Endodermal cell (in vitro differentiated cells): ENCODE data around the gene CACNA1D. TPM values are rescaled to one million over a fixed set of nuclear protein-coding genes. Genes with fewer than 3 reads are reported as not detected.

Experiments used
- DNase-seq: peaks from one replicate; pipeline ENCODE4 v3.0.0-alpha.2; 2017
- H3K27ac ChIP-seq: 2 replicates; pipeline ENCODE4 v1.5.1; 2013; ENCODE audit warnings: mild to moderate bottlenecking, low read depth, low read length, moderate library complexity
- H3K27me3 ChIP-seq: 2 replicates; pipeline ENCODE4 v1.6.1; 2013; ENCODE audit warnings: mild to moderate bottlenecking, low read length, moderate library complexity; ENCODE audit not compliant: insufficient read depth, control insufficient read depth, poor library complexity, severe bottlenecking
- H3K36me3 ChIP-seq: 2 replicates; pipeline ENCODE4 v1.7.0; 2013; ENCODE audit warnings: mild to moderate bottlenecking, low read length, moderate library complexity; ENCODE audit not compliant: control insufficient read depth, insufficient read depth
- H3K4me1 ChIP-seq: one replicate; pipeline ENCODE4 v1.7.0; 2013; ENCODE audit warnings: low read length; ENCODE audit not compliant: control insufficient read depth, insufficient read depth
- H3K4me3 ChIP-seq: 2 replicates; pipeline ENCODE4 v1.5.1; 2013; ENCODE audit warnings: mild to moderate bottlenecking, low read length, moderate library complexity
- H3K9ac ChIP-seq: 2 replicates; pipeline ENCODE4 v1.6.1; 2013; ENCODE audit warnings: mild to moderate bottlenecking, low read length, moderate library complexity; ENCODE audit not compliant: poor library complexity, severe bottlenecking; ENCODE audit errors: extremely low read depth
- H3K9me3 ChIP-seq: 2 replicates; pipeline ENCODE4 v1.6.1; 2013; ENCODE audit warnings: mild to moderate bottlenecking, low read length, moderate library complexity; ENCODE audit not compliant: control insufficient read depth
- H3K27ac Mint-ChIP-seq: 2 replicates; pipeline ENCODE4 v1.8.0; 2020; ENCODE audit warnings: mixed read lengths
- H3K27me3 Mint-ChIP-seq: 2 replicates; pipeline ENCODE4 v1.8.0; 2021; ENCODE audit warnings: mild to moderate bottlenecking, mixed read lengths; ENCODE audit not compliant: insufficient read depth
- H3K36me3 Mint-ChIP-seq: 2 replicates; pipeline ENCODE4 v1.8.0; 2020; ENCODE audit warnings: low read depth, mixed read lengths
- H3K4me1 Mint-ChIP-seq: 2 replicates; pipeline ENCODE4 v1.8.0; 2020; ENCODE audit warnings: mixed read lengths
- H3K4me3 Mint-ChIP-seq: 2 replicates; pipeline ENCODE4 v1.8.0; 2020; ENCODE audit warnings: mild to moderate bottlenecking, moderate library complexity, mixed read lengths
- H3K9me3 Mint-ChIP-seq: 2 replicates; pipeline ENCODE4 v1.8.0; 2020; ENCODE audit warnings: mild to moderate bottlenecking, mixed read lengths
- CTCF ChIP-seq: fragments of 200-600 bp; sonication (generic); conservative IDR thresholded peaks from 2 replicates; pipeline ENCODE4 v1.5.0; 2021; ENCODE audit warnings: antibody characterized with exemption, mild to moderate bottlenecking
- WGBS, 2 experiments: methylation state at CpG; one replicate each; pipeline versions ENCODE4 v1.1.5 to v1.1.7; 2013; ENCODE audit warnings: missing lambda C conversion rate in 2 of 2, mixed read lengths in 1 of 2; ENCODE audit not compliant: insufficient coverage in 1 of 2, insufficient read length in 1 of 2; 5-methylcytosine and 5-hydroxymethylcytosine counted together
- total RNA-seq, 2 donors: library from RNA; stranded (reverse); fragmentation: NEBNext Ultra II Directional in 1 of 2; extraction: Animal tissue kit (Norgen Biotek cat#: 25700) in 1 of 2; gene quantifications; 2 replicates in 1 of 2; 3 replicates in 1 of 2; pipeline ENCODE4 v1.2.1, GENCODE V29; 2021

CACNA1D gene
- total RNA-seq, 2 donors from 2014 or later = 2.2 to 3.8 TPM

GRCh38 chr3:53730576-53730975 lies 236.2 kb downstream of the CACNA1D start:
- Histone ChIP-seq H3K27me3 (no peaks in the 10 kb centered on the region), H3K4me1 (no peaks in the 10 kb centered on the region), H3K9ac (no peak overlapping the region), H3K4me3 (no peak overlapping the region), H3K27ac (no peak overlapping the region), H3K36me3 (no peaks in the 10 kb centered on the region), H3K9me3 (no peaks in the 10 kb centered on the region)
- Mint-ChIP-seq H3K4me1 (no peaks in the 10 kb centered on the region), H3K27me3 (no peaks in the 10 kb centered on the region), H3K27ac (no peak overlapping the region), H3K4me3 (no peak overlapping the region), H3K36me3 (no peaks in the 10 kb centered on the region), H3K9me3 (no peaks in the 10 kb centered on the region)
- TF ChIP-seq CTCF = no peak
- no peak for DNase-seq
- WGBS, 2 experiments = 89 to 92% methylated on average over 7 to 8 of the region's 8 CpGs

GRCh38 chr3:53731934-53732624 lies 237.7 kb downstream of the CACNA1D start:
- no peaks in the 10 kb centered on the region for H3K9me3 ChIP-seq
- H3K4me1 ChIP-seq = no peaks in the 10 kb centered on the region
- H3K27ac ChIP-seq = no peak overlapping the region
- Mint-ChIP-seq H3K4me1 (no peaks in the 10 kb centered on the region), H3K36me3 (no peaks in the 10 kb centered on the region), H3K4me3 (no peak overlapping the region), H3K27me3 (no peaks in the 10 kb centered on the region), H3K9me3 (no peaks in the 10 kb centered on the region), H3K27ac (no peak overlapping the region)
- H3K9ac ChIP-seq = no peak overlapping the region
- no peak for TF ChIP-seq CTCF
- no peaks in the 10 kb centered on the region for H3K27me3 ChIP-seq
- no peak overlapping the region for H3K4me3 ChIP-seq
- DNase-seq = no peak
- WGBS, 2 experiments = 90 to 93% methylated on average over 3 to 16 of the region's 16 CpGs
- no peaks in the 10 kb centered on the region for H3K36me3 ChIP-seq

- Mint-ChIP-seq H3K27me3 (no peaks in the 10 kb centered on the region), H3K4me3 (no peak overlapping the region), H3K27ac (no peak overlapping the region), H3K36me3 (no peaks in the 10 kb centered on the region), H3K9me3 (no peaks in the 10 kb centered on the region), H3K4me1 (no peaks in the 10 kb centered on the region)
- Histone ChIP-seq H3K9me3 (no peaks in the 10 kb centered on the region), H3K4me3 (no peak overlapping the region), H3K4me1 (no peaks in the 10 kb centered on the region), H3K9ac (no peak overlapping the region), H3K27me3 (no peaks in the 10 kb centered on the region), H3K36me3 (no peaks in the 10 kb centered on the region), H3K27ac (no peak overlapping the region)
- DNase-seq = no peak
- no peak for TF ChIP-seq CTCF
- 86 to 100% methylated on average over 1 of the region's 1 CpG for WGBS, 2 experiments
These were observed 239.0 kb downstream of the CACNA1D start for GRCh38 chr3:53733446-53733845.
